ENCODE data around the gene CRTC1.
"Not testable (repeated sequence)": the region's sequence is repeated elsewhere in the genome, so short reads cannot be mapped to it uniquely, and the experiment has no call there.

DNA sequence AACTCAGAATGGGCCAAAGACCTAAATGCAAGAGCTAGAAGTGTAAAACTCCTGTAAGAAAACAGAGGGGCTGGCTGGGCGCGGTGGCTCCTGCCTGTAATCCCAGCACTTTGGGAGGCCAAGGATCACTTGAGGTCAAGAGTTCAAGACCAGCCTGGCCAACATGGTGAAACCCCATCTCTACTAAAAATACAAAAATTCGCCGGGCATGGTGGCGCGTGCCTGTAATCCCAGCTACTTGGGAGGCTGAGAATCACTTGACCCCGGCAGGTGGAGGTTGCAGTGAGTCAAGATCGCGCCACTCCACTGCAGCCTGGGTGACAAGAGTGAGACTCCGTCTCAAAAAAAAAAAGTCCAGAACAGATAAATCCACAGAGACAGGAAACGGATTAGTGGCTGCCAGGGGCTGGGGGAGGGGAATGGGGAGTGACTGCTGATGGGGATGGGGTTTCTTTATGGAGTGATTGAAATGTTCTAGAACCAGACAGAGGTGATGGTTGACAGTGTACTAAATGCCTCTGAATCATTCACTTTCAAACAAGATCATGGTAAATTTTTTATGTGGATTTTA, 50.4 kb downstream of the CRTC1 start:
- TF ChIP-seq POLR2A, CTCF (IDR thresholded peaks at IDR 0.05): not testable (repeated sequence)

All from uterus (tissue), 2 donors.